Adrenal gland (tissue), 5 donors: Measurements from ENCODE around the gene BABAM2.

Source experiments
- CTCF ChIP-seq, 6 experiments: fragments of 450-650 bp in 4 of 6; fragments of 200-600 bp in 2 of 6; sonication (generic) in 1 of 6; IDR thresholded peaks; 1 replicate in 5 of 6; 2 replicates in 1 of 6; pipeline versions ENCODE4 v1.5.1 to v1.8.0; 2016 to 2021; ENCODE audit warnings: antibody characterized with exemption in 6 of 6, mild to moderate bottlenecking in 2 of 6, moderate library complexity in 1 of 6
- POLR2A ChIP-seq, 2 donors: fragments of 450-650 bp; IDR thresholded peaks; one replicate each; pipeline ENCODE4 v1.6.1; 2017; ENCODE audit warnings: antibody characterized with exemption in 2 of 2, mild to moderate bottlenecking in 2 of 2, moderate library complexity in 1 of 2
- donor health status: DM: no; HTN: no; CAD: no.

GRCh38 chr2:28277466-28277865 is 386.9 kb downstream of the BABAM2 start:
- TF ChIP-seq CTCF (IDR thresholded peaks at IDR 0.05) (no peak), POLR2A (IDR thresholded peaks at IDR 0.05) (no peak)
